Fibroblast of mammary gland (primary cell): ENCODE measurements around the gene PARD3B.
"Not testable (repeated sequence)": the region's sequence is repeated elsewhere in the genome, so short reads cannot be mapped to it uniquely, and the experiment has no call there.

Experiments
- DNase-seq: peaks from one replicate; pipeline ENCODE4 v3.0.0-alpha.2; 2010; ENCODE audit warnings: low read depth
- H3K4me3 ChIP-seq: 2 replicates; pipeline ENCODE4 v1.5.1; 2011; ENCODE audit warnings: low read depth, mild to moderate bottlenecking, low read length, moderate library complexity; ENCODE audit not compliant: control insufficient read depth
- CTCF ChIP-seq: conservative IDR thresholded peaks from 2 replicates; pipeline ENCODE4 v1.5.1; 2011; ENCODE audit warnings: low read depth, low read length, inconsistent platforms; ENCODE audit not compliant: control insufficient read depth, insufficient read depth

PARD3B gene

DNA sequence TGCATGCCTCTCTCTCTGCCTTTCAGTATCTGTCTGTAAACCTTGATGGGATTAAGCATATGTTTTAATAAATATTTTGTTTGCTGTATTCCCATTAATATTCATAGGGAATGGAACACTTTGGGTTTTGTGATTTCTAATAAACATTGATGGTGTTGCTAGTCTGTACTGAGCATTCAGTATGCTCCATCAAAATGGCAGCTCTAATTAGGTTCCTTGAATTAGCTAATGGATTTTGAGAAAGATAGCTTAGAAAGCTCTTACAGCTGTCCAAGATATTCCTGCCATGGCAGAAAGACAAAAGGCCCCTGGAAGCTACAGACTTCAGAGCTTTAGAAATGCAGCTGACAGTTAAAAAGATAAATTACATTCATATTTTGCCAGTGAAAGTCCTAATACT lies 937.8 kb downstream of the PARD3B start:
- no peak for DNase-seq
- no peak overlapping the region for H3K4me3 ChIP-seq
- TF ChIP-seq CTCF: no peak

DNA sequence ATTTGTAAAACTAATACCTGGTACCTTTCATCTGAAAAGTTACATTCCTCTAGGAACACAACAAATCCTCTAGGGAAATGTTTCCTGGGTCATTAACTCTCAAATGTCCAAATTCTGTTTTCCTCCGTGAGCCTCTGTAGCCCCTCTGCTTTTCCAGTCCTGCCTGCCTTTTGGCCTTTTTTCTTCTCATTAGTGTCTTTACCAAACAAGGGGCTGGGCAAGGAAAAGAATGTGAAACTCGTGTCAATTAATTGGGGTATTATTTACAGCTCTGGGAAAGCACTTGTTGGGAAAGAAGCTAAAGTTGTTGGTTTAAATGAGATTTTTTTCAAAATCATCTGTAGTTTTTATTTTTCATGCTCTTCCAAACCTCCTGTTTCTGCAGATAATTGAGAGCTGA lies 938.9 kb downstream of the PARD3B start:
- H3K4me3 ChIP-seq: no peak overlapping the region
- DNase-seq: no peak
- TF ChIP-seq CTCF: no peak

DNA sequence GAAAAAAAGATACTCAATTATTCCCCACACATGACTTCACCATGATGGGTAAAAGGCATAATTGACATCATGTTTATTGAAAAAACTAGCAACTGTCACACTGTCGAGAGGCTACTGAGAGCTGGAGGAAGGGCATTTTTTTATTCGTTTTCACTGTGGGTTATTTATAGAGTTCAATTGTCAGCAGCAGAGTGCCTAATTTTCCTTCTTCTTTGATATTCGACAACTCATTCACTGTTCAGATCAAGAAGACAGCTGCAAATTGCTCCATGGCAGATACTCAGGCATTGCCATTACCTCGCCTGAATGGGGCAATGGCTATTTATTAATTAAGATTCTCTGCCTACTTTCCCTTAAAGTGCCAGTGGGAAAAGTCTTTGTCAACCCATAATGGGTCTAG lies 939.5 kb downstream of the PARD3B start:
- no peak for DNase-seq
- TF ChIP-seq CTCF: no peak
- no peak overlapping the region for H3K4me3 ChIP-seq

DNA sequence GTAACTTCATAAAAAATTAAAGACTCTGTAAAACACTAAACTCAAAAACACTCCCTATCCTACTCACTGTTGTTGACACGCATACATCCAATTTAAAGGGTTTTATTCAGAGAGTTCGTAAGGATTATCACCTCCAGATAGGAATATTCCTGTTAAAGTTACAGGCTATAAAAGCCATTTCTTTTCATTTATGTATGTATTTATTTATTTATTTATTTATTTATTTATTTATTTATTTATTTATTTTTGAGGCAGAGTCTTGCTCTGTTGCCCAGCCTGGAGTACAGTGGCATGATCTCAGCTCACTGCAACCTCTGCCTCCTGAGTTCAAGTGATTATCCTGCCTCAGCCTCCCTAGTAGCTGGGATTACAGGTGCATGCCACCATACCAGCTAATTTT lies 948.3 kb downstream of the PARD3B start:
- not testable (repeated sequence) for H3K4me3 ChIP-seq, DNase-seq

- no peak overlapping the region for H3K4me3 ChIP-seq
- no peak for TF ChIP-seq CTCF
- peak; percentile 27 for DNase-seq
Measured at GRCh38 chr2:205494537-205495235, 949.4 kb downstream of the PARD3B start.

- DNase-seq: peak; percentile 34
- H3K4me3 ChIP-seq: no peak overlapping the region
Measured at GRCh38 chr2:205495819-205496218, 950.5 kb downstream of the PARD3B start.

GRCh38 chr2:205496370-205496769 lies 951.1 kb downstream of the PARD3B start:
- TF ChIP-seq CTCF: peak; percentile 6
- H3K4me3 ChIP-seq: no peak overlapping the region
- no peak for DNase-seq

More at GRCh38 chr2:205495819-205496218, 950.5 kb downstream of the PARD3B start:
- no peak for TF ChIP-seq CTCF
